Stomach smooth muscle (tissue), 2 donors: ENCODE data around the gene PTMS.

Source experiments
- H3K27ac ChIP-seq: one replicate; pipeline ENCODE4 v1.7.0; 2013; ENCODE audit warnings: mild to moderate bottlenecking, low read length, inconsistent platforms
- H3K27me3 ChIP-seq, 2 donors: one replicate each; pipeline ENCODE4 v1.7.0; 2013; ENCODE audit warnings: low read length in 2 of 2; ENCODE audit not compliant: insufficient read depth in 2 of 2, control insufficient read depth in 1 of 2
- H3K36me3 ChIP-seq, 2 donors: one replicate each; pipeline ENCODE4 v1.7.0; 2013; ENCODE audit warnings: low read length in 2 of 2; ENCODE audit not compliant: control insufficient read depth in 2 of 2, insufficient read depth in 2 of 2
- H3K4me1 ChIP-seq: one replicate; pipeline ENCODE4 v1.7.0; 2013; ENCODE audit warnings: low read length; ENCODE audit not compliant: control insufficient read depth, insufficient read depth
- H3K4me3 ChIP-seq, 2 donors: one replicate each; pipeline ENCODE4 v1.7.0; 2013; ENCODE audit warnings: low read length in 2 of 2
- H3K9ac ChIP-seq, 2 donors: one replicate each; pipeline ENCODE4 v1.7.0; 2013; ENCODE audit warnings: low read length in 2 of 2, mild to moderate bottlenecking in 1 of 2
- H3K9me3 ChIP-seq, 2 donors: one replicate each; pipeline ENCODE4 v1.7.0; 2013; ENCODE audit warnings: low read length in 2 of 2; ENCODE audit not compliant: control insufficient read depth in 2 of 2
- donor health status: healthy.
- donor health status: Pancreatic carcinoma.

Gene PTMS

DNA sequence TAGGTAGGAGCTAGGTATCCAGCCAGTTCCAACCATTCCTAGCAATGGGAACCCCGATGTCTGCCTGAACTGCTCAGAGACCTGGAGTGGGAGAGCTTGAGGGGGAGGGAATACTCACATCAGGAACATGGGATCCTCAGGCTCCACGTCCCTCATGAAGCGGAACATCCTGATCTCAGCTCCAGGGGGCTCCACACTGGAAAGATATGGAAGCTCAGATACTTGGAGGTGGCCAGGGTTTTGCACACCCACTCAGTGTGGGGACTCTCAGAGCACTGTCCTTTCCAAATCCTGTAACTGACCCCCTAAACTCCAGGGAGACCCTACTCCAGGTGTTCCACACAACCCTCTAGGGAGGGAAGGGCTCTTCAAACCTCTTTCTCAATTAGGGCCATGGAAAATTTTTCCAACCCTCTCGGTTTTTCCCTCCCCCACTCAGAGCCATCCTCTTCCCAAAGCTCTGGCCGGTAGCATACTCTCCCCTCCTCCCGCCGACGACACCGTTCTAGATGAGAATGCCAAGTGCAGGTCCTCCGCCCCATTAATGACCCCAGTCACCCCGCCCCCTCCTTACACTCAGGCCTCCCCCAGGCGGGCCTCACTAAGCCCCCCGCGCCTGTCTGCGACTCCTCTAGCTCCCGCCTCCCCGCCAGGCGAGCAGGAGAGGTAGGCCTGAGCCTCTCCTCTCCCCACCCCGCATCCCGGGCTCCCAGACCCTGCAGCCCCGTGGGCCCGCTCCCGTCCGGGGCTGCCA lies 13.8 kb upstream of the PTMS start:
- Histone ChIP-seq H3K36me3 (peaks cover 34 to 40% of the 10 kb centered on the region in 2 donors), H3K27me3 (no peaks in the 10 kb centered on the region), H3K4me1 (peaks cover 25% of the 10 kb centered on the region), H3K27ac (peak overlapping the region; percentile 100), H3K9ac (peak overlapping the region; percentile 92 to 99), H3K4me3 (peak overlapping the region; percentile 75 to 91), H3K9me3 (no peaks in the 10 kb centered on the region)

DNA sequence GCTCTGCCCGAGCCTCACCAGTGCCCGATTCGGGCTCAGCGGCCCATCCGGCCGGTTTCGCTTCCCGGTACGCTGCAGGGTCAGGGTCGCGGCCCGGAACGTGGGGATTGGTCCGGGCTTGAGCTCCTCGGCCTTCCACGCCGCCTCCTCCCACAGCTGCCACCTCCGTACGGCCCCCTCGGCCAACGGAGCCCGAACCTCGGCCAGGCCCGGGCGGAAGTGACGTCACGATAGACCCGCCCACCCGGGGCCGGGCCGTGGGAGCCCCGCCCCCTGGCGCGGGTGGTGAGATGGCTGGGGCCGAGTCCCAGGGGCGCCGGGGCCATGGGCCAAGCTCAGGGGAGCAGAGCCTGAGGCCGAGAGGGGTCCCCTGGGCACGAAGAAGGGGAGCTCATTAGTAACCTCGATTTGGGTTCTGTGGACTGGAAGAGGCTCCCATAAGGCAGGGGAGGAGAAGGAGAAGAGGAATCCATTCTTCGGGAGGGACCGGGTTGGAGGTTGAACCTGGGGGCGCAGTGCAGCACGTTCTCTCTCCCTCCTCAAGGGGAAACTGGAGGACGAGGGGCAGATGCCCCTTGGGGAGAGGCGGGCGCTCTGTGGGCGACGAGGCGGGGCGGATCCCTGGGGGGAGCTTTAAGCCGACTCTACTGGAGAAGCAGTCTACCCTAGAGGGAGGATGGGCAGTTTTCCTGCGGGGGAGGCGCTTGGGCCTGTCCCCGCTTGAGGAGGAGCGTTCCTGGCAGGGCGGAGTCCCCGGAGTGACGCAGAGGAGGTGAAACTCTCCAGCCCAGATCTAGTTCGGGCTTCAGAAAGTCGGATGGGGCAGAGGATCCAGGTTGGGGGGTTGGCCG lies 13.0 kb upstream of the PTMS start, which contains the start of gene MLF2:
MLF2 (minus strand) TSS at position 221 of the 851 bp plus-strand sequence. CDS start 807 bp downstream, outside the sequence.
- H3K9ac ChIP-seq: peak within 1 kb of the TSS; percentile 92 to 99
- peak within 1 kb of the TSS; percentile 100 for H3K27ac ChIP-seq
- H3K4me1 ChIP-seq: peaks cover 25% of the 10 kb centered on the region
- no peaks in the 10 kb centered on the region for H3K9me3 ChIP-seq
- H3K36me3 ChIP-seq: peaks cover 26 to 32% of the 10 kb centered on the region in 2 donors
- H3K27me3 ChIP-seq: no peaks in the 10 kb centered on the region
- H3K4me3 ChIP-seq: peak within 1 kb of the TSS; percentile 75 to 91

- Histone ChIP-seq H3K27ac (peak overlapping the region; percentile 100), H3K9ac (peak overlapping the region; percentile 39 to 42), H3K36me3 (peaks cover 22 to 25% of the 10 kb centered on the region in 2 donors), H3K9me3 (no peaks in the 10 kb centered on the region), H3K27me3 (no peaks in the 10 kb centered on the region), H3K4me1 (peaks cover 25% of the 10 kb centered on the region), H3K4me3 (peak overlapping the region in 1 of 2 donors; percentile 91)
Observed at GRCh38 chr12:6753772-6754356, 12.3 kb upstream of the PTMS start.

- H3K9me3 ChIP-seq: no peaks in the 10 kb centered on the region
- H3K9ac ChIP-seq: no peak overlapping the region
- H3K27ac ChIP-seq: no peak overlapping the region
- H3K27me3 ChIP-seq: no peaks in the 10 kb centered on the region
- H3K36me3 ChIP-seq: peaks cover 17 to 21% of the 10 kb centered on the region in 2 donors
- H3K4me1 ChIP-seq: peaks cover 25% of the 10 kb centered on the region
- no peak overlapping the region for H3K4me3 ChIP-seq
Observed at GRCh38 chr12:6754411-6754810, 11.8 kb upstream of the PTMS start.

DNA sequence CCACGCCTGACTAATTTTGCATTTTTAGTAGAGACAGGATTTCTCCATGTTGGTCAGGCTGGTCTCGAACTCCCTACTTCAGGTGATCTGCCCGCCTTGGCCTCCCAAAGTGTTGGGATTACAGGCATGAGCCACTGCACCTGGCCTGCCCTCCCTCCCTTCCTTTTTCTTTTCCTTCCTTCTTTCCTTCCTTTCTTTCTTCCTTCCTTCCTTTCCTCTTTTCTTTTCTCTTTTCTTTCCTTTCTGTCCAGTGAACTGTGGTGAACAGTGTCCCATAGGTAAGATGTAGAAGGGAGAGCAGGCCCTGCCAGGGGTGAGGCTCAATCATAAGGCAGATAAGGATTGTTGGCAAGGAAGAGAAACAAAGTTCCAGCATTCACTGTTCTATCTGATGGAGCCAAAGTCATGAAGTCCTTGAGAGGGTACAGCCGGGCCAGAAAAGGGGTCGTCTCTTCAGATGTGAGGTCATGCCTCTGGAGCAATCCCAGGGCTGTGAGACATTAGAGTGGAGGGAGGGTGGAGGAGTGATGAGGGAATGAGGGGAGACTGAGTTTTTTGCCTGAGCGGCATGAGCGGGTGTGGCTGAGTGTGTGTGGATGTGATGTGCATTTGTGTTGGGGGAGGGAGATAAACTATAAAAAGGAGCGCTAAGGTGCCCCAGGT lies 9.0 kb upstream of the PTMS start:
- Histone ChIP-seq H3K9ac (no peak overlapping the region), H3K27ac (no peak overlapping the region), H3K27me3 (no peaks in the 10 kb centered on the region), H3K36me3 (no peaks in the 10 kb centered on the region), H3K4me1 (peaks cover 13% of the 10 kb centered on the region), H3K9me3 (no peaks in the 10 kb centered on the region), H3K4me3 (no peak overlapping the region)

- Histone ChIP-seq H3K27me3 (no peaks in the 10 kb centered on the region), H3K9ac (no peak overlapping the region), H3K27ac (no peak overlapping the region), H3K4me1 (peaks cover 15% of the 10 kb centered on the region), H3K36me3 (no peaks in the 10 kb centered on the region), H3K9me3 (no peaks in the 10 kb centered on the region), H3K4me3 (no peak overlapping the region)
Observed at GRCh38 chr12:6758506-6759095, 7.6 kb upstream of the PTMS start.

DNA sequence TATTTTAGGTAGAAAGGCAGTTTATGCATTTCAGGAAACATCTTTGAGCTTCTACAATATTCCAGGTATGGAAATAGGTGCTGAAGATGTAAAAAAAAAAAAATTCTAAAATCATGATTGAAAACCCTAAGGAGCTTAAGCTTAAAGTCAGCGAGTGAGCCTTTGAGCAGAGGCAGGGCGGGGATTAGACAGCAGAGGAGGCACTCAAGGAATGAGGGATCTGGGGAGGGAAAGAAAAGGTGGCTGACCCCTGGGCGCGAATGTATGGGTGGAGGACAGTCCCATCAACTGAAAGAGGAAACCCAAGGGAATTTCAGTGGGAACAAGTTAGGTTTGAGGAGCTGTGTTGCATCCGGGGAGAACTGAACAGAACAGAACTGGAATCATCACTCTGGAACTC lies 6.4 kb upstream of the PTMS start:
- Histone ChIP-seq H3K27ac (no peak overlapping the region), H3K9me3 (no peaks in the 10 kb centered on the region), H3K36me3 (no peaks in the 10 kb centered on the region), H3K4me3 (no peak overlapping the region), H3K27me3 (no peaks in the 10 kb centered on the region), H3K4me1 (peaks cover 20% of the 10 kb centered on the region), H3K9ac (no peak overlapping the region)

- peaks cover 44% of the 10 kb centered on the region for H3K4me1 ChIP-seq
- H3K9ac ChIP-seq: peak overlapping the region; percentile 34 to 75
- H3K27ac ChIP-seq: peak overlapping the region; percentile 96
- no peaks in the 10 kb centered on the region for H3K36me3 ChIP-seq
- H3K4me3 ChIP-seq: peak overlapping the region; percentile 54 to 89
- no peaks in the 10 kb centered on the region for H3K9me3 ChIP-seq
- no peaks in the 10 kb centered on the region for H3K27me3 ChIP-seq
Observed at GRCh38 chr12:6763380-6763779, 2.8 kb upstream of the PTMS start.

- Histone ChIP-seq H3K9ac (peak overlapping the region; percentile 34 to 75), H3K27me3 (no peaks in the 10 kb centered on the region), H3K4me3 (peak overlapping the region; percentile 54 to 89), H3K9me3 (no peaks in the 10 kb centered on the region), H3K27ac (peak overlapping the region; percentile 96), H3K36me3 (no peaks in the 10 kb centered on the region), H3K4me1 (peaks cover 52% of the 10 kb centered on the region)
Observed at GRCh38 chr12:6764011-6764828, 1.9 kb upstream of the PTMS start.
